BE2C (cell line): ENCODE data around the gene RLN1.
"Not testable (repeated sequence)": the region's sequence is repeated elsewhere in the genome, so short reads cannot be mapped to it uniquely, and the experiment has no call there.

Experiments used
- DNase-seq: peaks from one replicate; pipeline ENCODE4 v3.0.0-alpha.2; 2020
- H3K27me3 ChIP-seq: fragments of 250-450 bp; sonication (Bioruptor Pico); 2 replicates; pipeline ENCODE4 v1.5.1; 2020; ENCODE audit warnings: mild to moderate bottlenecking
- H3K36me3 ChIP-seq: fragments of 250-450 bp; sonication (Bioruptor Pico); 2 replicates; pipeline ENCODE4 v1.5.1; 2020; ENCODE audit warnings: mild to moderate bottlenecking
- H3K4me1 ChIP-seq: fragments of 250-450 bp; sonication (Bioruptor Pico); 2 replicates; pipeline ENCODE4 v1.5.1; 2020
- H3K4me3 ChIP-seq: 2 replicates; pipeline ENCODE4 v1.5.1; 2011; ENCODE audit warnings: low read depth, low read length
- H3K9me3 ChIP-seq: fragments of 250-450 bp; sonication (Bioruptor Pico); 2 replicates; pipeline ENCODE4 v1.5.1; 2020
- CTCF ChIP-seq: IDR thresholded peaks from 2 replicates; pipeline ENCODE4 v1.5.1; 2012; ENCODE audit warnings: mild to moderate bottlenecking, low read depth, low read length

The RLN1 gene

GRCh38 chr9:5355226-5355625, 15.6 kb upstream of the RLN1 start:
- TF ChIP-seq CTCF = no peak
- no peaks in the 10 kb centered on the region for H3K4me1 ChIP-seq
- H3K9me3 ChIP-seq = no peaks in the 10 kb centered on the region
- no peaks in the 10 kb centered on the region for H3K36me3 ChIP-seq
- H3K4me3 ChIP-seq = no peak overlapping the region
- H3K27me3 ChIP-seq = no peaks in the 10 kb centered on the region
- DNase-seq = no peak

GRCh38 chr9:5354184-5354583, 14.5 kb upstream of the RLN1 start:
- H3K27me3 ChIP-seq = no peaks in the 10 kb centered on the region
- DNase-seq = no peak
- H3K4me1 ChIP-seq = no peaks in the 10 kb centered on the region
- H3K9me3 ChIP-seq = no peaks in the 10 kb centered on the region
- TF ChIP-seq CTCF = no peak
- no peak overlapping the region for H3K4me3 ChIP-seq
- H3K36me3 ChIP-seq = no peaks in the 10 kb centered on the region

- Histone ChIP-seq H3K4me3 (no peak overlapping the region), H3K4me1 (no peaks in the 10 kb centered on the region), H3K36me3 (no peaks in the 10 kb centered on the region), H3K9me3 (no peaks in the 10 kb centered on the region), H3K27me3 (no peaks in the 10 kb centered on the region)
- DNase-seq = no peak
- no peak for TF ChIP-seq CTCF
These were observed 13.1 kb upstream of the RLN1 start for GRCh38 chr9:5352637-5353248.

- peaks cover 3% of the 10 kb centered on the region; the same call in 1 of the 2 replicates for H3K27me3 ChIP-seq
- no peak for TF ChIP-seq CTCF
- H3K9me3 ChIP-seq = no peaks in the 10 kb centered on the region
- H3K36me3 ChIP-seq = no peaks in the 10 kb centered on the region
- no peak overlapping the region for H3K4me3 ChIP-seq
- H3K4me1 ChIP-seq = no peaks in the 10 kb centered on the region
- DNase-seq = no peak
These were observed 3.0 kb downstream of the RLN1 start for GRCh38 chr9:5336688-5337087.

GRCh38 chr9:5331276-5331675, 8.4 kb downstream of the RLN1 start:
- H3K4me3 ChIP-seq, H3K36me3 ChIP-seq, DNase-seq, H3K27me3 ChIP-seq, H3K9me3 ChIP-seq, H3K4me1 ChIP-seq: not testable (repeated sequence)

- Histone ChIP-seq H3K4me1 (no peaks in the 10 kb centered on the region), H3K27me3 (no peaks in the 10 kb centered on the region), H3K4me3 (no peak overlapping the region), H3K36me3 (no peaks in the 10 kb centered on the region), H3K9me3 (no peaks in the 10 kb centered on the region)
- no peak for TF ChIP-seq CTCF
- no peak for DNase-seq
These were observed 12.7 kb downstream of the RLN1 start for GRCh38 chr9:5326893-5327548.
